DMS 273 (cell line): ENCODE measurements around the gene HOXA7.
A peak's percentile ranks its signal among the peaks of the same experiment; 100 is the strongest.

Experiments used
- DNase-seq: peaks from one replicate; lab custom pipeline; 2025; ENCODE audit not compliant: unreplicated experiment; lab: John Stamatoyannopoulos, UW

The HOXA7 gene

DNA sequence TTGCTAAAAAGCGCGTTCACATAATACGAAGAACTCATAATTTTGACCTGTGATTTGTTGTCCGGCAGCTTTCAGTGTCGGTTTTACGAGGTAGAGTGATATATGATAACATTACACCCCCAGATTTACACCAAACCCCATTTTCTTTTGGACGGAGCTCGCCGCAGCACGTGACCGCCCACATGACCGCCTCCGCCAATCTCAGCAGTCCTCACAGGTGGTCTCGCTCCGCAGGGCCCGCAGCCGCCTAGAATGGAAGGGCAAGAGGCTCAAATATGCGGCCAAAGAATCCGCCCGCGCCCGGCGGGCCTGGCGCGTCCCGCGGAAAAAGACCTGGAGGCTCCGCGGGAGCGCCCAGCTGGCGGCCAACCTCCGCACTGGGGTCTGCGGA, at the start of gene HOXA7:
Gene HOXA7, minus strand, starts transcription at position 168 of the 391 bp plus-strand sequence. Its CDS starts 130 bp downstream, at position 38.
- peak; percentile 95 for DNase-seq

DNA sequence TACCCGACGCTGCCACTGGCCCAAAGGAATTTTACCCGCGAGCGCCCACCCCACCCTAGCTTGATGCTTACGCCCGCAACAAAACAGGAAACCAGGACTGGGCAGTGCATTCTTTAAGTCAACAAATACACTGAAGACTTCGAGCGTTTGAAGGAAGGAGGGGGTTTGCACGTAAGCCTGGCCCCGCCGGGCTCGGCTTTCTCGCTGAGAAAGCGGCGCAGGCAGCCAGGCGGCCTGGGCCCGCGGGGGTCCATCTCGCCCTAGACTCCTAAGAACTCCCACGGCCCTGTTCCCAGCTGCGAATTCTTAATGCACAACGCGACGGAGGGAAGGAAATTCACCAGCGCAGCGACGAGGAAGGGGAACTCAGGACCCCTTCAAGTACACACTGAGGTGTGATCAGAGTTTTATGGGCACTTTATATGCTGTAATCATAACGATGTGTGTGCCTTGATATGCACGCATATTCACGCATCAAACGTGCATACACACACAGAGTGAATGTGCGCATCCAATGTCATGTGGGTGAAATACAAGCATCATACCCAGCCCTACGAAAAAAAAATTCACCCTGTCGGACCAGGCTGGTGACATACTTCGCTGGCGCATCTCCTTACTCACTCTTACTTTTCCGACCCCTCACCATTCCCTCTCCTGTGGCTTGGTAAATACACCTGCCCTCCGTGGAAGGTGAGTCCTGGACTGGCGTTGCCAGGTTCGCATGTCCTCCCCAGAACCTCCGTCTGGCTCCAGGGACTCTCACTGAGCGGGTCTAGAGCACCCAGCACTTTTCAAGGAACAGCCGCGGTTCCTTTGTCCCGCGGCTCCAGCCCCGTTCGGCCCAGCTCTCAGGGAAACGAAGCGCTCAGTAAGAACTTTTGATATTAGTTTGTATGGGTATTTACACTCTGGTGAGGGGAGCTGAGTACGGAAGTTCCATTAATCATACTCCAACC, 49.1 kb upstream of the HOXA7 start:
- no peak for DNase-seq

DNA sequence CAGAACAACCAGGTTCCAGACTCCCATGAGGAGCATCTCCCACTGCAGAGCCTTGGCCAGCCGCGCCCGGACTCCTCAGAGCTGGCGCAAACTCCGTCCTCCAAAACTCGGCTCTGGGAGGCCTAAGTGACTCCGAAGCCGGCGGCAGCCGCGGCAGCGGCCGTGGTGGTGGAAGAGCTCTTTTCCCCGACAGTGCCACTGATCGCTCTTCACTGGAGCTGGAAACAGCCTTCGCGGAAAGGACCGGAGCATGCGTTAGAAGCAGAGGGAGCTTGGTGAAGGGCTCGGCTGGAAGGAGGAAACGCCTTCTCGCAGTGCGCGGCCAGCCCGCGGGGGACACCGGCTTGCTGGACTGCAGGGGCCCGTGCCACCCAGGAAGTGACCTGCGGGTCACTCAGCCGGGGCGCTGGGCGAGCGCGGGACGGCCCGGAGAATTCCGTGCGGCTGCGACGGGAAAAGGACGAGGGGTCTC, 48.4 kb upstream of the HOXA7 start:
- peak; percentile 36 for DNase-seq

DNA sequence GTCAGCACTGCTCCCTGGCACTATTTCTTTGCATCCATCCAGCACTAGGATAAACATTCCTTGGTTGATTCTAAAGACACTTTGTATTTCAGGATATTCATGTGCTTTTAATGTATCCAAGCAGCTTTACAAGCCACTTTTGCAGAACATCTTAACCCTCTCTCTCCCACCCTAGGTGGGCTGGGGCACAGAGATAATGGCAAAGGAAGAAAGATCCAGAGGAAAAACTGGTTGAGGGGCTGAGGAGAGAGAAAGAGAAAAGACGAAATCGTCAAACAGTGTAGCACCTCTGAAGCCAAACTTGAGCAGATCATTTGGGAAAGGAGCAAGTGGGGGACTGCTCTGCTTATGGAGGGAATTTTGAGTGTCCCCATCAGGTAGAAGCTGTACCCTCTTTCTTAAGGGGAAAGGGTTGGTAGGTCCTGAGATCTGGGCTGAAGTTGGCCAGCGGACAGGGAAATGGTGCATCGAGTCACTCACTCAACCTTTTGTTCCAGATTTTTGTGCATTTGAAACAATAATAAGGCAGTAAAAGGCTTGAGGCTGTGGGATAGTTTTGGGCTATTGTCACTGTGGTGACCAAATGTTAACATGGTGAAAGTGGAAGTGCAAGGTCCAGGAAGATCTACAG, 47.6 kb upstream of the HOXA7 start:
- no peak for DNase-seq

DNA sequence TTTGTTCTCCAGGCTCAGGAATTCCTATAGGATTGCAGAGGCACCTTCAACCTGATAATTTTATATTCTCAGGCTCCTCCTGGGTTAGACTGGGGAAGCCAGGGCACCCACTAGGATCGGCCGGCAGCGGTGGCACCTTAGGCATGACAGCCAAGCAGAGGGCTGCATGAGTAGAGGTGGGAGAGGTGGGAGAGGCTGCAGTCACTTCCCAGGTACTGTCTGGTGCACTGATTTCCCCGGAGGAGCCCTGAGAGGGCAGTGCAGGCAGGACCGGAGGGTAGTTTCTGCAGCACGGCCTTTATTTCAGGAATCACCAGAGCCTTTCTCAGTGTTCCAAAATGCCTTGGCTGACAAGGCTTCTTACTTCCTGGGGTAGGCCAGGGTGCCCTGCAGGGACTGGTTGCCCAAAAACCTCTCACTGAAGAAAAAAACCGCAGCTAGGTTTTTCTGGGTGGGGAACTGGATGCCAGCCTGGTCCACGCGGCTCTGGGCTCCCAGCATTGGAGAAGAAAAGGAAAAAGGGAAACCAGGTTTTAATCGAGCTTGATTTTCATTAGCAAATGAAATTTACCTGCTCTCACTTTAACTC, 47.0 kb upstream of the HOXA7 start:
- no peak for DNase-seq

DNA sequence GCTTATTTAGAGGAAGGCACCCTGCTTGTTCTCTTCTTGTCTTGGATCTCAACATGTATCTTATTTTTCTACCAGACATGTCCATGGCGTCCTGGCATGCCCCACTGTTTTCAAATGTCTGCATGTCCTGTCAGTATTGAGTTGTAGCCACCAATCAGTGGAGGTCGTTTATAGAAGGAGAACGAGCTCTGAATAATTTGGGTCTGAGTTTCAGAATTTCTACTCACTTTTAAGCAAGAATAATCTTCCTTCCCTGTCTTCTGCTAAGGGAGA, 46.3 kb upstream of the HOXA7 start:
- DNase-seq: no peak

DNA sequence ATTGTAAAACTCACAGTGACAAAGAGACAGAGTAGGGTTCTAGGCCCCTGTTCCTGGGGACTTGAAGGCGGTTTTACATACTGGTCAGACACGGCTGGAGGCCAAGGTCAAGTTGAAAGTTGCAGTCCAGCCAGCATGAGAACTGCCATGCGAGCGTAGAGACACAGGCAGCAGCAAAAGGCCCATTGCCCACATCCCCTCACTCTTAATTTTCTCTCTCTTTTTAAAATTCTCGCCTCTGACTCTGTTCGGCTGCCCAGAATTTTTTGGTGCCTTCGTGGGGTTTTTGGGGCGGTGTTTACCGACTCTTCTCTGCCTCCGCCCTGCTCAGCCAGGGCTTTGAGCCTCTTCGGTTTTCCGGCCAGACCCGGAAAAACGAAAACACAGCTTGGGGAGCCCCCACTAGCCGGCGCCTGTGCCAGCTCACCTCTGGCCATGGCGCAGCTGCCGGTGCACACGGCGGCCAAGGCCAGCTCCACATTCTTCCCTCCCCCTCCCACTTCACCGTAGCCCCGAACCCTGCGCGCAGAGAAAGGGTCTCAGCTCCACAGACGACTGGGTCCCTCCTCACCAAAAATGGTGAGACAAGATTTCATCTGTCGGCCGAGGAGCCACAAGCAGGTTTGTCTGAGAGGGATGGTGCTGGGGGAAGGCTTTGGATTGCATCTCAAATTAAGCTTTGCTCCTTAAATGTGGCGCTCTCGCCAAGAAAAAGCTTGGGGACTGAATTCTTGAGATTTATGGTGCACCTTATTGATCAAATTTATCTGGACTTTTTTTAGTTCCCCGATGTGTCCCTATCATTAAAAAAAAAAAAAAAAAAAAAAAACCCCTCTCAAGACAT, 45.8 kb upstream of the HOXA7 start:
- DNase-seq: no peak

DNA sequence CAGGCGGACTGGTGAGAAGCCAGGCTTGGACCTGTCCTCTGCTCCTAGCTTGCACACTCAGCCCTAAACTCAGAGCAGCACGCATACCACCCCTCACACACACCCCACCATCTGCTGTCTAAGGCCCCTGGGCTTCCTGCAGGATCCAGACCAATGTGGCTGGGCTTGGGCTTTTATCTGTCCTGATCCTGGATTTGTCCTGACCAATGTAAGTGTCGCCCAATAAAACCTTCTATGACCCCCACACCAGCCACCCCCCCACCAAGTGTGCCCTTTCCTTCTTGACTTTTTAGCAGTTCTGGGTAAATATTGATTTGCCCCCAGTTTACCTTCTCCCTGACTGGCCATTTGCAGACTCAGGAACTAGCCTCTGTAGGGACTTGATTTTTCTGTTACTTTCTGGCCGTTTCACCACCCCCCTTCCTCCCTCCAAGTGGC, 45.1 kb upstream of the HOXA7 start:
- no peak for DNase-seq

DNA sequence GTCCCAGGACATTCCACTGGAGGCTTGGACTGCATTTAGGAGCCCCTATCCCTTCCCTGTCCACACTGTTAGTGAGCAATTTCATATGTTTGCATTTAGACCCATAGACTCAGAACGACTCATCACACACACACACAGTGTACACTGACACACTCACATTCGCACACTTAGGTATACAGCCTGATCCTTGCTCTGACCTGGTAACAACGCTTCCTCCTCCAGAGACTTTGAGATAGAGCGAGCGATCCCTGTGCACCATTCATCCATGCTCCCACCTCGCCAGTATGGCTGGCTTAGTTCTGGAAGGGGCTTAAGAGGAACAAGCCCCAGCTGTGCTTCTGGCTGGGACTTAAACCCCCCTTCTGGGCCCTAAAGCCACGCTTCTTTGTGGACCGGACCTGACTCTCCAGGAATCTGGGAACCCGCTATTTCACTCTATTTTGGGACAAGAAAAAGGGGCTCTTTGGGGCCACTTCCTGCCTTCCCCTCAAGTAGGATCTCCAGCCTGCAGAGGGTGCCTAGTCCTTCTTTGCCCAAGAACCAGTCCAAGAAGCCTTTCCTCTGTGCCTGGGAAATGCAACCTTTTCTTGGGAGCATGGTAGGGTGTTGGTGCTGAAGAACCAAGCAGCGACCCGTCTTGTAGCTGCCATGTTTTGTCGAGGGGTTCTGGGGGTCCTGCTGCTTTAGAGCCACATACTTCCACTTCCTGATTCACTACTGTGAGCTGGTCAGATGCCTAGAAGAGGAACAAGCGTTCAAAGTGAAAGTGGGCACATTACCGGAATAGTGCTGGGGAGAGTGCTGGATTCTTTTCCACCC, 44.5 kb upstream of the HOXA7 start:
- peak; percentile 57 for DNase-seq

DNA sequence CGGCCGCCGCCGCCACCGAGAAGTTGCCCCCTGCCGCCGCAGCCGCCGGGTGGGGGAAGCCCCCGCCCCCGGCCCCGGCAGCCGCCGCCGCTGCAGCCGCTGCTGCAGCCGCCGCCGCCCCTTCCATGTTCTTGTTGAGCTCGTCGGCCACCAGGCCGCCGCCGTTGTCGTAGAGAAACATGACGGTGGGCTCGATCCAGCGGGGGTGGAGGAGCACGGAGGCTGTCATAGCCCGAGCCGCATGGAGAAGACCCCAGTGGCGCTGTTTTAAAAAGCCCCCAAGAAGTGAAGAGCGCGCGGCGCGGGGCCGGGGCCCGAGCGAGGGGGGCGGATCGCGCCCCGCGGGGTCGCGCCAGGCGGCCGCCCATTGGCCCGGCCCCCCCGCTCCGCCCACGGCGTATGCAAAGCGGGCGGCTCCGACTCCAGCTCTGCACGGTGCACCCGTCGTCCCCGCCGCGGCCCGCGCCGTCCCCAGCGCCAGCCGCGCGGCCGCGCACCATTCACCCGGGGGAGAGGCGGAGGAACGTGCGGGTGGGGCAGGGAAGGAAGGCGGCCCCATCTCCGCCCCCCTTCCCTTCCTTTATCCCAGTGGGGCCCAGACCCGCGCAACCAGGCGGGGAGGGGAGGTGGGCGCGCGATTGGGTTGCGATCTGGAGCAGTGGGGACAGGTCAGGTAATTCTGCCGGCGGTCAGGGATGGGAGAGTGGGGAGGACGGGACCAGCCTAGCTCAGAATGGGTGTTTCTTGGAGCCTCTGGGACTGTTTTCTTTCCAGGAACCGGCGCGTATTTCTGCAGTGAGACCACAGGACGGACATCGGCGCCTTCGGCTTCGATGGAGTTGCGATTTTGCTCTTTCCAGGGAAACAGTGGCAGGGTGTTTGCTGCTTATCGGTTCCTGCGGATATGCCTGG, 43.6 kb upstream of the HOXA7 start, which contains the start of gene HOXA13:
Gene HOXA13, minus strand, starts transcription at position 243 of the 912 bp plus-strand sequence. Its CDS starts 14 bp downstream, at position 229.
- DNase-seq: peak; percentile 96

DNA sequence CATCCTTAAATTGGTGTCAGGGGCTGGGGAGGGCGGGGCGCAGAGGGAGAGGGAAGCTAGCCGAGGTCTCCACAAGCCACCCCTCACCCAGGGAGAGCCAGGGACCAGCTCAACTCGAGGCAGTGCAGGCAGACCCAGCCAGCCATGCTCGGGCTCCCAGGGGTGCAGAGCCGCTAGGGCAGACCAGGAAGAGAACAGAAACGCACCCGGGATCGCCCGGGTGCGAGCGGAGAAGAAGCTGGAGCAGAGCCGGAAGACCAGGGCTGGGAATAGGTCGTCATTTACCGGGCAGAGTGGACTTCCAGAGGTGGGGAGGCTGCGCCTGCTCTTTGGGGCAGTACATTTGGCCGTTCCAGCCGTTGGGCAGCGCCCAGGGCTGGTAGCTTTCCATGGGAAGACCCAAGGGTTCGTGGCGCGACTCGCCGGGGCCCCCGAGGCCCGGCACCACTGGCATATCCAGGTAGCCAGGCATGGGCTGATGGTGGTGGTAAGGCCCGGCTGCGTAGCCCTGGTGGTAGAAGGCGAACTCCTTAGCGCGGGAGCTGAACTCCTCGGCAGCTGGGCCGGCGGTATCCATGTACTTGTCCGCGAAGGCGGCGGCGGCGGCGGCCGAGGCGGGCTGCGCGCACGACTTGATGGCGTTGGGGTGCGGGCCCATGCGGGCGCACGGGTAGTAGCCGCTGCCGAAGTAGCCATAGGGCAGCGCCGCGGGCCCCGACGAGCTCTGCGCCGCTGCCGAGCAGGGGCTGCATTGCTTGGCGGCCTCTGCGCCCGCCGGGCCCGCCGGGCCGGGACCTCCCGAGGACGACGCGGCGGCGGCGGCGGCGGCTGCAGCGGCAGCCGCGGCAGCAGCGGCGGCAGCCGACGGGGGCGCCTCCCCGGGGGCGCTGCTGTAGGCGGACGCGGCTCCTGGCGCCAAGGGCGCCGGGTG, 42.7 kb upstream of the HOXA7 start:
- peak; percentile 91 for DNase-seq

DNA sequence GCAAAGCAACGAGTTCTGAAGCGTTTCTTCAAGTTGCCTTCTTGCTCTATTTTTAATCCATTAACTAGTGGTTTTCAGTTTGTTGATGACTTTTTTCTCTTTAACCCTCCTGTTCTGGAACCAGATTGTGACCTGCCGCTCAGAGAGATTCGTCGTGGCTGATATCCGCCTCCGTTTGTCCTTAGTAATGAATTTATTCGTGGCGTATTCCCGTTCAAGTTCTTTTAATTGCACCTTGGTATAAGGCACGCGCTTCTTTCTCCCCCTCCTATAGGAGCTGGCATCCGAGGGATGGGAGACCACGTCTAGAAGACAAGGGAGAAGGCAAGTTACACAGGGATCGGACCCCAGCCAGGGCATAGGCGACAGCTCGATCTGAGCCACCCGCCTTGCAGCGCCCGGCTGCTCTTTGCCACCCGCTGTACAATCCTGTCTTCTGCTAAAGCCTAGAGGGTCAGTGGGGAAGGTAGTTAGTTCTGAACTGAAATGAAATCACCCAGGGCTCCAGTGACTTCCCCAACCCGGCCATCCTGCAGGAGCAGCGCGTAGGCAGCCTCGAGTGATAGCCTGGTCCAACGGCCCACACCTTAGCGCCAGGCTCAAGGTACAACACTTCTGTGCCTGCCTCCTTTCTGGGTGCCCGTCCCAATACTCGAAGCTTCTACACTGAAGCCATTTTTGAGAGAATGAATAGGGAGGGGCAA, 41.8 kb upstream of the HOXA7 start:
- DNase-seq: no peak

DNA sequence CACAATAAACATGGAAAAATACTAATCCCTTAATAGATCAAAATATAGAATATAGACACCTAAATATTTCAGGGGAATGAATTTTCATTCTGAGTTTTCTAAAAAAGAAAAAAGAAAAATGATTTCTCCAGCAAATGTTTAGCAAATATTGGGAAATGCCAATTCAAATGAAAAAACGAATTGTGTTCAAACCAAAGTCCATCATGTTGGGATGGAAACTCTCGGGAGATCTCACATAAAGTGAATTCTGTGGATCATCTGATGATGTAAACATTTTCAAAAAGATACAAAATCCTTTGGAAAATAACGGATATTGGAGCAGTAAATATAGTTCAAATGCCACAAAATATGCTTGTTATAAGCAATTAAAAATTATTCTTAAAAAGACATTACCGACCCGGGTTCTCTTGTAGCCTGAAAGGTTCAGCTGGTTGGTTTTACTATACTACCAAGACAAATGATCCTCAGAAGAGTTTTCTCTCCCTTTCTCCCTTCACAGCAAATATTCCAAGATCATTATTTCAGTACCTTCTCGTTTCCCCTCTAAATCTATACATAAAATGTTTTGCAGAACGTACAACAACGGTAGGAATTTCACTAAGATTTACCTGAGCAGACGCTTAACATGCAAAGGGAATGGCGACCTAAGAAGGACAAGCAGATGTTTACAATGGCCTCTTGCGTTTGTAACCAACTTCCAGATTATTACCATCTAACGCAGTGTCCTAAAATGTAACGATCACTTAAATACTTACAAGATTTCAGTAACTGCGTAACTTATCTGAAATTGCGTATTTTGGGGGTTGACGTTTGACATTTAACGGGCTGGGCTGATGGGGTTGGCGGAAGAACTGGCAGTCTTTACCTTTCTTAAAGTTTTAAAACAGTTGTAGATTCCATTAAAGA, 40.9 kb upstream of the HOXA7 start:
- no peak for DNase-seq

DNA sequence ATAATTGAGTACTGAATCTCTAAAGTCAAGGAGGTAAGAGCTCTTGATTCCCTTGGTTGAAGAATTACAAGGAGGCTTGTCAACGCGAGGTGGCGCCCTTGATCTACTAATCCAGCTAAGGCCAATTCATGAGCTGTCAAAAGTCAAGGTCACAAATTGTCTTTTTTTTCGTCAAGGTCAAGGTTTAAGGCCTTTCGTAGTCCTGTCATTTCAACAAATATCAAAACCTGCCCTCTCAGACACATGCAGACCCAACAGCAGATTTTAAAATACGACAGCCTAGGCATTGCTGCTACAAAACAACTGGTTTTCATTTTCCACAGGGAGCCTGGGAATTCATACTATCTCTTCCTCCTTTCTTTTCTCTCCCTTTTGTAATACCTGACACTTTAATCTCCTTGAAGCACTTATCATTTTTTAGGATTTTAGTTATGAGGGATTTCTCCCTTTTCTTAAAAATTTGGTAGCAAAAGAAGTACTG, 39.9 kb upstream of the HOXA7 start:
- DNase-seq: peak; percentile 90

DNA sequence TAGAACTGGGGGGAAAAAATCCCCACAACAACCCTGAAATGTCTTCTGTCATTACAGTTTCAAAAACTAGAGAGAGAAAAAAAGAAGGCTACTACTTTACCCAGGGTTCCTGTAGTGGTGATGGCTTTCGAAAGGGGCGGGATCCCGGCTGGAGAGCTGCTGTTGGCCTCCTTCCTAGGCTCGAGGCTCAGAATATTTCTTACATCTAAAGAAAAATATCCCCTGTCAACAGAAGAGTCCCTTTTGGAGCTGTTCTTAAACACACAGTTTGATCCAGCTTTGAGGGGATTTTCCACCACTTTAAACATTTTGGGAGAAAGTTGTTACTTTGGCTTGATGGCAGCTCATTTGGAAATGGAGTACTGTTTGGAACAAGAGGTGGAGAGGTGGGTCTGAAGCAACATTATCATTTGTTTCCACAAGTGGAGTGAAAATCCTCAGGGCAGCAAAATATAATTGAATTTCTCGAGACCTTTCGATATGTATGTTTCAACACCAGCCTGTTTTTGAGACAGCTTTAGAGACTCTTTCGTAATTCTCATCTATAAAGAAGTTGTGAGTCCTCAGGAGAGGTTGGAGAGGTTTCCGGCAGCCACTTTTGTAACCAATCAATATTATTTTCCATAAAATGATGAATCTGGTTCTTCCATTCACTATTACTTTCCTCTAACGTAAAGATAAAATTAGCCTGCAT, 38.4 kb upstream of the HOXA7 start:
- DNase-seq: no peak

DNA sequence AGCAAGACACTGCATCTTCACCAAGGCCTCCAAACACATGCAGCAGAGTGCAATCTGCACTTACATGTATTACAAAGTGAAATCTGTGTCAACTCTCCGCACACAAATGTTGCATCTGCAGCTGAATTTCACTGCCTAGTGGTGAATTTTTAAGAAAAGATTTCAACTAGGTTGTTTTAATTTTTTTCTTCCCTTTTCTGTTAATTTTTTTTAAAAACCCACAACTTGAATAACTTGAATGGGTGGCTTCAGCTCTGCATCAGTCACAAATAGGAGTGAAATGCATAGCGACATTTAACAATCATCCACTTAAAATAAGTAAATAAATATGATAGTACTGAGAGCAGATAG, 37.5 kb upstream of the HOXA7 start:
- DNase-seq: no peak
